Esophagus muscularis mucosa (tissue), 4 donors: Measurements from ENCODE around the gene CARM1.

Experiments used
- CTCF ChIP-seq, 3 experiments: fragments of 200-600 bp in 2 of 3; fragments of 450-650 bp in 1 of 3; sonication (generic) in 2 of 3; IDR thresholded peaks; one replicate each; pipeline ENCODE4 v1.5.1; 2017 to 2019; ENCODE audit warnings: antibody characterized with exemption in 3 of 3, mild to moderate bottlenecking in 2 of 3, moderate library complexity in 1 of 3
- EP300 ChIP-seq: sonication (generic); formaldehyde crosslinking; IDR thresholded peaks from one replicate; pipeline ENCODE4 v1.6.1; 2017; ENCODE audit warnings: antibody characterized with exemption
- POLR2A ChIP-seq: fragments of 450-650 bp; IDR thresholded peaks from one replicate; pipeline ENCODE4 v1.6.1; 2017; ENCODE audit warnings: antibody characterized with exemption, moderate library complexity, mild to moderate bottlenecking, low read depth
- POLR2AphosphoS5 ChIP-seq, 2 donors: sonication (generic); formaldehyde crosslinking; IDR thresholded peaks; one replicate each; pipeline ENCODE4 v1.6.1; 2017; ENCODE audit warnings: antibody characterized with exemption in 2 of 2

GRCh38 chr19:10835089-10835753 lies 36.1 kb upstream of the CARM1 start:
- TF ChIP-seq POLR2A (no peak), CTCF (IDR thresholded peaks at IDR 0.05) (no peak), POLR2AphosphoS5 (IDR thresholded peaks at IDR 0.05) (no peak), EP300 (no peak)
